ENCODE results near the gene SLC16A3. TPM values are rescaled to one million over a fixed set of nuclear protein-coding genes. Genes with fewer than 3 reads are reported as not detected.

Gene SLC16A3
- total and polyA plus RNA-seq, 10 of the 15 experiments (the other 5 are each of a cell fraction or from before 2014, with no cell fraction given): 0.10 to 46.5 (median 8.0) TPM

DNA sequence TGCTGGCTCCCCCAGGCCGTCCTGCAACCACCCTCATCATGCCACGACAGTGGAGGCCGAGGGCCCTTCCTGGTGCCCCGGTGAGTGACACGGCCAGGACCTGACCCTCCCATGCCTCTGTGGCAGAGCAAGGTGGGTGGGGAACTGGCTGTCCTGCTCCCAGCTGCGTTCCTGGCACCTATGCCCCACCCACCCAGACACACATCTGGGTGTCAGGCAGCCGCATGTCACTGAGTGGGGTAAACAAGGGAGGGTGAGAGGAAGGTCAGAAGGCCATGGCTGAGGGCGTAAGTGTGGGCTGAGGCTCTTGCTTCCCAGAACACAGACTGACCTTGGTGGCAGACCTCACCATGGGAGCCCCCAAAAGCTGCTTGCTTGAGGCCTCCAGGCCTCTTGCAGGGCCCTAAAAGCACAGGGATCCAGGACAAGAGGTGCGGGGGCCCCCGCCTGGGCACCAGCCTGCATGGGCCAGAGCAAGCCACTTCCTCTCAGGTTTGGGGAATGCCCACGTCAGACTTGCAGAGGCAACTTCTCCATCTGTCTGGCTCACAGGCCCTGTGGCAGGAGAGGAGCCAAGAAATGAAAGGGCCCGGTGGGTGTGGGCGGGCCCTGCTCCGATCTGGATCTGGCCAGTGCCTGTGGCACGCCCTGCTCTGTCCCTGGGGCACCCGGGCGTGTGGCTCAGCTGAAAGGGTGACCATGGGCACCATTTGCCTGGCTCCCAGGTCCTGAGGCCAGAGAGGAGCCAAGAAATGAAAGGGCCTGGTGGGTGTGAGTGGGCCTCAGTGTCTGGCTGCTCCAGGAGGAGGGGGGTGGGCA is 12.3 kb upstream of the SLC16A3 start (continued):
- TF ChIP-seq USF2 (IDR thresholded peaks at IDR 0.05; ENCODE audit: borderline replicate concordance, low read depth, low read length): no peak
- no peak for TF ChIP-seq HCFC1 (IDR thresholded peaks at IDR 0.05; ENCODE audit: low read length)
- no peak for TF ChIP-seq BCL11A (IDR thresholded peaks at IDR 0.05; ENCODE audit: low read depth, low read length)
- TF ChIP-seq SUPT20H (IDR thresholded peaks at IDR 0.05; ENCODE audit: borderline replicate concordance, control insufficient read depth, low read depth, low read length): no peak
- no peak for TF ChIP-seq KAT2A (conservative IDR thresholded peaks at IDR 0.05; ENCODE audit: control insufficient read depth, low read depth, low read length)
- TF ChIP-seq NR2C2 (IDR thresholded peaks at IDR 0.05; ENCODE audit: borderline replicate concordance, control insufficient read depth, insufficient read length, low read depth): no peak
- TF ChIP-seq YY1 (IDR thresholded peaks at IDR 0.05; ENCODE audit: low read depth, low read length): 0 out of 2 replicates have a peak, but pooled peaks have one; percentile 16
- no peak for TF ChIP-seq ZNF24 (IDR thresholded peaks at IDR 0.05)
- TF ChIP-seq BMI1 (IDR thresholded peaks at IDR 0.05; ENCODE audit: borderline replicate concordance): no peak
- no peak for TF ChIP-seq ESRRA (IDR thresholded peaks at IDR 0.05; ENCODE audit: low read length)
- TF ChIP-seq, protein P1, sequence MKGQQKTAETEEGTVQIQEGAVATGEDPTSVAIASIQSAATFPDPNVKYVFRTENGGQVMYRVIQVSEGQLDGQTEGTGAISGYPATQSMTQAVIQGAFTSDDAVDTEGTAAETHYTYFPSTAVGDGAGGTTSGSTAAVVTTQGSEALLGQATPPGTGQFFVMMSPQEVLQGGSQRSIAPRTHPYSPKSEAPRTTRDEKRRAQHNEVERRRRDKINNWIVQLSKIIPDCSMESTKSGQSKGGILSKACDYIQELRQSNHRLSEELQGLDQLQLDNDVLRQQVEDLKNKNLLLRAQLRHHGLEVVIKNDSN (IDR thresholded peaks at IDR 0.05; ENCODE audit: borderline replicate concordance, extremely low read length, insufficient read depth, low read depth, low read length): no peak
- no peak; the same call in 1 of the 2 replicates for TF ChIP-seq MTA3 (IDR thresholded peaks at IDR 0.05; ENCODE audit: borderline replicate concordance, low read length)
- TF ChIP-seq MEF2B (IDR thresholded peaks at IDR 0.05; ENCODE audit: partially characterized antibody, poor library complexity, severe bottlenecking): no peak
- TF ChIP-seq E2F8 (IDR thresholded peaks at IDR 0.05; ENCODE audit: low read depth, partially characterized antibody): no peak
- peak; percentile 26; the same call in 1 of the 2 replicates for TF ChIP-seq MTA2 (IDR thresholded peaks at IDR 0.05; ENCODE audit: low read depth)
- TF ChIP-seq, protein P2, sequence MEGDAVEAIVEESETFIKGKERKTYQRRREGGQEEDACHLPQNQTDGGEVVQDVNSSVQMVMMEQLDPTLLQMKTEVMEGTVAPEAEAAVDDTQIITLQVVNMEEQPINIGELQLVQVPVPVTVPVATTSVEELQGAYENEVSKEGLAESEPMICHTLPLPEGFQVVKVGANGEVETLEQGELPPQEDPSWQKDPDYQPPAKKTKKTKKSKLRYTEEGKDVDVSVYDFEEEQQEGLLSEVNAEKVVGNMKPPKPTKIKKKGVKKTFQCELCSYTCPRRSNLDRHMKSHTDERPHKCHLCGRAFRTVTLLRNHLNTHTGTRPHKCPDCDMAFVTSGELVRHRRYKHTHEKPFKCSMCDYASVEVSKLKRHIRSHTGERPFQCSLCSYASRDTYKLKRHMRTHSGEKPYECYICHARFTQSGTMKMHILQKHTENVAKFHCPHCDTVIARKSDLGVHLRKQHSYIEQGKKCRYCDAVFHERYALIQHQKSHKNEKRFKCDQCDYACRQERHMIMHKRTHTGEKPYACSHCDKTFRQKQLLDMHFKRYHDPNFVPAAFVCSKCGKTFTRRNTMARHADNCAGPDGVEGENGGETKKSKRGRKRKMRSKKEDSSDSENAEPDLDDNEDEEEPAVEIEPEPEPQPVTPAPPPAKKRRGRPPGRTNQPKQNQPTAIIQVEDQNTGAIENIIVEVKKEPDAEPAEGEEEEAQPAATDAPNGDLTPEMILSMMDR (IDR thresholded peaks at IDR 0.05 in 2 of 3, conservative IDR thresholded peaks at IDR 0.05 in 1 of 3; ENCODE audit: control insufficient read depth in 2 of 3, extremely low read depth in 1 of 3, insufficient read depth in 1 of 3, low read depth in 3 of 3, low read length in 3 of 3): peak in 2 of 3 experiments; percentile 4 to 23; a peak in 1 of 6 replicates
- 0 out of 2 replicates have a peak, but pooled peaks have one; percentile 4 for TF ChIP-seq SMC3 (IDR thresholded peaks at IDR 0.05; ENCODE audit: borderline replicate concordance, low read length)
- 0 out of 2 replicates have a peak, but pooled peaks have one; percentile 25 for TF ChIP-seq TCF12 (IDR thresholded peaks at IDR 0.05; ENCODE audit: low read depth, low read length)
